NCI-H146 (cell line): Measurements from ENCODE around the gene SNRPD3.
"Not testable (repeated sequence)": the region's sequence is repeated elsewhere in the genome, so short reads cannot be mapped to it uniquely, and the experiment has no call there.

Experiments
- DNase-seq: peaks from one replicate; lab custom pipeline; 2025; lab: John Stamatoyannopoulos, UW

SNRPD3 gene

GRCh38 chr22:24555165-24556039 lies at the start of gene SNRPD3:
TSS of gene SNRPD3 (plus strand) at chr22:24555999. CDS start at chr22:24557675, 1,676 bp downstream.
- DNase-seq: peak; percentile 97

- DNase-seq: peak; percentile 40
Observed at GRCh38 chr22:24506802-24507438, 48.9 kb upstream of the SNRPD3 start.

GRCh38 chr22:24507716-24508115 lies 48.1 kb upstream of the SNRPD3 start:
- DNase-seq: no peak

GRCh38 chr22:24510637-24511625 lies 44.9 kb upstream of the SNRPD3 start:
- peak; percentile 29 for DNase-seq

- DNase-seq: peak; percentile 34
Observed at GRCh38 chr22:24512043-24512442, 43.8 kb upstream of the SNRPD3 start.

GRCh38 chr22:24513378-24514240 lies 42.2 kb upstream of the SNRPD3 start:
- no peak for DNase-seq

GRCh38 chr22:24514241-24515026 lies 41.4 kb upstream of the SNRPD3 start:
- peak; percentile 55 for DNase-seq

- DNase-seq: no peak
Observed at GRCh38 chr22:24515027-24515338, 40.8 kb upstream of the SNRPD3 start.

GRCh38 chr22:24516301-24516737 lies 39.5 kb upstream of the SNRPD3 start:
- no peak for DNase-seq

- peak; percentile 87 for DNase-seq
Observed at GRCh38 chr22:24517446-24517845, 38.4 kb upstream of the SNRPD3 start.

- no peak for DNase-seq
Observed at GRCh38 chr22:24518228-24518627, 37.6 kb upstream of the SNRPD3 start.

- no peak for DNase-seq
Observed at GRCh38 chr22:24518771-24519485, 36.9 kb upstream of the SNRPD3 start.

GRCh38 chr22:24519496-24519895 lies 36.3 kb upstream of the SNRPD3 start:
- no peak for DNase-seq

- DNase-seq: peak; percentile 91
Observed at GRCh38 chr22:24521791-24522245, 34.0 kb upstream of the SNRPD3 start.

GRCh38 chr22:24523873-24524272 lies 31.9 kb upstream of the SNRPD3 start:
- DNase-seq: no peak

- DNase-seq: peak; percentile 50
Observed at GRCh38 chr22:24525416-24526037, 30.3 kb upstream of the SNRPD3 start.

GRCh38 chr22:24526191-24526590 lies 29.6 kb upstream of the SNRPD3 start:
- no peak for DNase-seq

GRCh38 chr22:24529898-24530297 lies 25.9 kb upstream of the SNRPD3 start:
- no peak for DNase-seq

GRCh38 chr22:24530968-24531367 lies 24.8 kb upstream of the SNRPD3 start:
- not testable (repeated sequence) for DNase-seq
